ENCODE data around the gene CRMP1.

Gene CRMP1

GRCh38 chr4:5919571-5919970 is 26.7 kb upstream of the CRMP1 start:
- TF ChIP-seq POLR2A (IDR thresholded peaks at IDR 0.05; ENCODE audit: extremely low read depth, insufficient read length), result no peak
- TF ChIP-seq MAX (IDR thresholded peaks at IDR 0.05; ENCODE audit: low read depth, low read length), result no peak
- no peak for TF ChIP-seq MYC (IDR thresholded peaks at IDR 0.05; ENCODE audit: low read depth, low read length)
- no peak for TF ChIP-seq CTCF (IDR thresholded peaks at IDR 0.05; ENCODE audit: low read depth, low read length)
- no peak overlapping the region for H3K4me3 ChIP-seq (ENCODE audit: low read depth, low read length)
- no peak for DNase-seq (ENCODE audit: low read depth)

GRCh38 chr4:5919044-5919443 is 26.2 kb upstream of the CRMP1 start:
- no peak for TF ChIP-seq MAX (IDR thresholded peaks at IDR 0.05; ENCODE audit: low read depth, low read length)
- no peak for DNase-seq (ENCODE audit: low read depth)

GRCh38 chr4:5918331-5918985 is 25.6 kb upstream of the CRMP1 start:
- no peak overlapping the region for H3K4me3 ChIP-seq (ENCODE audit: low read depth, low read length)
- TF ChIP-seq MAX (IDR thresholded peaks at IDR 0.05; ENCODE audit: low read depth, low read length) (no peak), CTCF (IDR thresholded peaks at IDR 0.05; ENCODE audit: low read depth, low read length) (no peak), POLR2A (IDR thresholded peaks at IDR 0.05; ENCODE audit: extremely low read depth, insufficient read length) (no peak), MYC (IDR thresholded peaks at IDR 0.05; ENCODE audit: low read depth, low read length) (no peak)
- DNase-seq (ENCODE audit: low read depth), result no peak

More at GRCh38 chr4:5919044-5919443, 26.2 kb upstream of the CRMP1 start:
- H3K4me3 ChIP-seq (ENCODE audit: low read depth, low read length), result no peak overlapping the region

GRCh38 chr4:5917672-5918071 is 24.8 kb upstream of the CRMP1 start:
- H3K4me3 ChIP-seq (ENCODE audit: low read depth, low read length), result no peak overlapping the region
- TF ChIP-seq MYC (IDR thresholded peaks at IDR 0.05; ENCODE audit: low read depth, low read length) (no peak), MAX (IDR thresholded peaks at IDR 0.05; ENCODE audit: low read depth, low read length) (no peak), CTCF (IDR thresholded peaks at IDR 0.05; ENCODE audit: low read depth, low read length) (no peak), POLR2A (IDR thresholded peaks at IDR 0.05; ENCODE audit: extremely low read depth, insufficient read length) (no peak)
- no peak for DNase-seq (ENCODE audit: low read depth)

- DNase-seq (ENCODE audit: low read depth), result no peak
- no peak overlapping the region for H3K4me3 ChIP-seq (ENCODE audit: low read depth, low read length)
- TF ChIP-seq CTCF (IDR thresholded peaks at IDR 0.05; ENCODE audit: low read depth, low read length) (no peak), MYC (IDR thresholded peaks at IDR 0.05; ENCODE audit: low read depth, low read length) (no peak), POLR2A (IDR thresholded peaks at IDR 0.05; ENCODE audit: extremely low read depth, insufficient read length) (no peak), MAX (IDR thresholded peaks at IDR 0.05; ENCODE audit: low read depth, low read length) (no peak)
Observed at GRCh38 chr4:5916229-5916628, 23.3 kb upstream of the CRMP1 start.

- no peak overlapping the region for H3K4me3 ChIP-seq (ENCODE audit: low read depth, low read length)
- no peak for TF ChIP-seq MYC (IDR thresholded peaks at IDR 0.05; ENCODE audit: low read depth, low read length)
- no peak for TF ChIP-seq POLR2A (IDR thresholded peaks at IDR 0.05; ENCODE audit: extremely low read depth, insufficient read length)
- no peak for TF ChIP-seq MAX (IDR thresholded peaks at IDR 0.05; ENCODE audit: low read depth, low read length)
- TF ChIP-seq CTCF (IDR thresholded peaks at IDR 0.05; ENCODE audit: low read depth, low read length), result no peak
Observed at GRCh38 chr4:5913454-5913853, 20.6 kb upstream of the CRMP1 start.

More at GRCh38 chr4:5913454-5913853, 20.6 kb upstream of the CRMP1 start:
- DNase-seq (ENCODE audit: low read depth), result no peak
